ENCODE results near the gene KLHL29.

Gene KLHL29

GRCh38 chr2:23571085-23571484, 186.1 kb downstream of the KLHL29 start:
- DNase-seq (ENCODE audit: low read depth in 2 of 2) = no peak

GRCh38 chr2:23571527-23572282, 186.7 kb downstream of the KLHL29 start:
- DNase-seq (ENCODE audit: low read depth in 2 of 2) = no peak

- DNase-seq (ENCODE audit: low read depth in 2 of 2) = no peak
Observed at GRCh38 chr2:23574919-23575654, 190.1 kb downstream of the KLHL29 start.

- no peak for DNase-seq (ENCODE audit: low read depth in 2 of 2)
Observed at GRCh38 chr2:23578964-23579671, 194.1 kb downstream of the KLHL29 start.

GRCh38 chr2:23579674-23580073, 194.7 kb downstream of the KLHL29 start:
- no peak for DNase-seq (ENCODE audit: low read depth in 2 of 2)

- no peak for DNase-seq (ENCODE audit: low read depth in 2 of 2)
Observed at GRCh38 chr2:23583467-23583866, 198.5 kb downstream of the KLHL29 start.

- DNase-seq (ENCODE audit: low read depth in 2 of 2) = no peak
Observed at GRCh38 chr2:23584054-23584745, 199.2 kb downstream of the KLHL29 start.

GRCh38 chr2:23585273-23586170, 200.5 kb downstream of the KLHL29 start:
- no peak for DNase-seq (ENCODE audit: low read depth in 2 of 2)

GRCh38 chr2:23586741-23587306, 201.8 kb downstream of the KLHL29 start:
- DNase-seq (ENCODE audit: low read depth in 2 of 2) = no peak

- no peak for DNase-seq (ENCODE audit: low read depth in 2 of 2)
Observed at GRCh38 chr2:23587341-23587880, 202.4 kb downstream of the KLHL29 start.

- DNase-seq (ENCODE audit: low read depth in 2 of 2) = no peak
Observed at GRCh38 chr2:23588106-23588505, 203.1 kb downstream of the KLHL29 start.

- no peak for DNase-seq (ENCODE audit: low read depth in 2 of 2)
Observed at GRCh38 chr2:23588508-23589201, 203.7 kb downstream of the KLHL29 start.

GRCh38 chr2:23589220-23589647, 204.3 kb downstream of the KLHL29 start:
- DNase-seq (ENCODE audit: low read depth in 2 of 2) = no peak

- no peak for DNase-seq (ENCODE audit: low read depth in 2 of 2)
Observed at GRCh38 chr2:23589739-23590138, 204.8 kb downstream of the KLHL29 start.

GRCh38 chr2:23590241-23590869, 205.4 kb downstream of the KLHL29 start:
- DNase-seq (ENCODE audit: low read depth in 2 of 2) = no peak

- no peak for DNase-seq (ENCODE audit: low read depth in 2 of 2)
Observed at GRCh38 chr2:23591111-23591510, 206.1 kb downstream of the KLHL29 start.

- no peak for DNase-seq (ENCODE audit: low read depth in 2 of 2)
Observed at GRCh38 chr2:23592061-23592685, 207.2 kb downstream of the KLHL29 start.

- DNase-seq (ENCODE audit: low read depth in 2 of 2) = no peak
Observed at GRCh38 chr2:23592898-23593751, 208.1 kb downstream of the KLHL29 start.

Data from stimulated activated CD8-positive, alpha-beta memory T cell treated with anti-CD3 and anti-CD28 coated beads, Interleukin-15, amount 100 ng/mL, for 48 hours (primary cell).